ENCODE data around the gene ERC2.
A peak's percentile ranks its signal among the peaks of the same experiment; 100 is the strongest.
"Not testable (repeated sequence)": the region's sequence is repeated elsewhere in the genome, so short reads cannot be mapped to it uniquely, and the experiment has no call there.

Gene ERC2

GRCh38 chr3:56468184-56469106 lies at the start of gene ERC2:
Gene ERC2, minus strand, starts transcription at chr3:56468467.
- DNase-seq, result peak; percentile 60

DNA sequence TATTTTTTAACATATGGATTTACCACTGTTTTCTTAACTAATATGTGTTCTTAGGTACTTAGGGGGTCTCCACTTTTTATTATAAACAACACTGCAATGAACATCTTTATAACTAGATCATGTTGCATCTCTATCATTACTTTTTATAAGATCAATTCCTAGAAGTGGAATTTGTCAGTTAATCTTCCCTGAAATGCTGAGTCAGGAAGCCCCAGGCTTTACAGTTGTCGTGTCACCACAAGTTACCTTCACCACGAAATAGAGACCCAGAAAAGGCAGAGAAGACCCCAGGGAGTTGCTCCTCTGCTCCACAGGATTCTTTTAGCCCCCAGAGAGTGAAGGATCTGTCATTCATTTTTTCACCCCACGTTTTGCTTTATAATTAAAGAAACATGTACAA lies 34.5 kb upstream of the ERC2 start:
- no peak for DNase-seq

DNA sequence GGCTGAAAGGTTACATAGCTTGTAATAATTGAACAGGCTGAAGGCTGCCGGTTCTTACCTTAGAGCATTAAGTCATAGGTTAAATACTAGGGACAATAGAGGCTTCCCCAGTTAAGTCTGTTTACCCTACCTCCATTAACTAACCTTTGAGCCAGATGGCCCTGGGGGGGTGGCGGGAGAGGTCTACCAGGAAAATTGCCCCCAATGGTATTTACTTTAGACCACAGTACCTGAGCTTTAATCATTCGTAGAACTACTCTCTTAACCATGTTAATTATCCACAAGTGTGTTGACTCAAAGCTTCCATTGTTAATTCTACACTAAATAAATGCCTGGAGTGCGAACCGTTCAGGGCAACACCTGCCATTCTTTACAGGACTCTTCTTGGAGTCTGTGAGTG lies 28.1 kb upstream of the ERC2 start:
- DNase-seq, result not testable (repeated sequence)

GRCh38 chr3:56494679-56495322 lies 26.5 kb upstream of the ERC2 start:
- peak; percentile 64 for DNase-seq

DNA sequence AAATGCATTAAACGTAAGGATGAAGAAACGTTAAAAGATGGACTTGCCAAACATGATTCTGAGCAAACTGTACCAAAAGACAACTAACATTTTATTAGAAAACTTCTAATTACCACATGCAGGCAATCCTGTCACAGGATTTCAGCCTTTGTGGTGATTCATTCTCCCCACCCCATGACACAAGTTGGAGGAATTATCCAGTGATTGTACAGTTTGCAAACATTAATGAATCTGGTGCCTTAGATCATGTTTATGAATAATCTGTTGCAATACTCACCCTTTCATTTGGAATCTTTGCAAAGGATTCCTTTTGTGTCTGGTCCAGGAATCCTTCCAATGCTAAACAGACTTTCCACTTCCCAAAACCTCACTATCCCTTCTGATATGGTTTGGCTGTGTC lies 23.3 kb upstream of the ERC2 start:
- no peak for DNase-seq

- DNase-seq, result no peak
These were observed 20.7 kb upstream of the ERC2 start for GRCh38 chr3:56488812-56489600.

DNA sequence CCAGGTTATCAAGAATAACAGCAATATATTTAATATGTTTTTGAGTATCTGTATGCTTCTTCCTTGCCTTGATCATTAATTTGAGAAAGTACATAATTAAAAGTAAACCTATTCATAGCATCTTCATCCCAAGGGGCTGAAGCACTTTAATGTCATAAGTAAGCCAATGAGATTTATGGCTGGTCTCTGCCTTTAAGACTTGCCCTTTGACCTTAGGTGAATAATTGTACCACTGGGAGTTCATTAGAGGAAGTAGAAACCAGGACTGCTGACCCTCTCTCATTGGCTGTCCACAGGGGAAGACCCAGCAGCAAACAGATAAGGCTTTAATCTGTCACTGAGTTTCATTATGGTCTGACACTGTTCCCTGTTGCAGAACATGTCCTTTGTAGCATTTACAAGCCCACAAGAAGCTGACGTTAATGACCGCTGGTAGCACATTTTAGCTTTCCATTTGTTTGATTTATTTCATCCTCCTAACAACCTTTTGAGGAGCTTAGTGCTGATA lies 16.3 kb upstream of the ERC2 start:
- no peak for DNase-seq

GRCh38 chr3:56484122-56484521 lies 15.9 kb upstream of the ERC2 start:
- DNase-seq, result no peak

DNA sequence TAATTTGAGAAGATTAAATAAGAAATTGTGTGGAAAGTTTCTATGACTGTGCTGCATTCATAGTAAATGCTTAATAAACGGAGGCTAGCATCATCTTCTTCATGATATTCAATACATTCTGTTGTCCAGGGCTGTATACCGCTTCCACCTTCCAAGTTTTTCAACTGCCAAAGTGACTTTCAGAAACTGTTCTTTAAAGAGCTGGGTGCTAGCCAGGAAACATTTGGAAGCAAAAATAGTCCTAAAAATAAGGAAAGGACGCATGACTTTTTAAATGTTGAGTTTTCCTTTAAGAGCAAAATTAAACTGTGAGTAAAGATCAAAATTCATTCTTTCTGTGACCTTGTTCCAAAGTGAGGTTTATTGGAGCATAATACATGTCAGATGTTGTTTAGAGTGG lies 9.4 kb upstream of the ERC2 start:
- DNase-seq, result no peak

DNA sequence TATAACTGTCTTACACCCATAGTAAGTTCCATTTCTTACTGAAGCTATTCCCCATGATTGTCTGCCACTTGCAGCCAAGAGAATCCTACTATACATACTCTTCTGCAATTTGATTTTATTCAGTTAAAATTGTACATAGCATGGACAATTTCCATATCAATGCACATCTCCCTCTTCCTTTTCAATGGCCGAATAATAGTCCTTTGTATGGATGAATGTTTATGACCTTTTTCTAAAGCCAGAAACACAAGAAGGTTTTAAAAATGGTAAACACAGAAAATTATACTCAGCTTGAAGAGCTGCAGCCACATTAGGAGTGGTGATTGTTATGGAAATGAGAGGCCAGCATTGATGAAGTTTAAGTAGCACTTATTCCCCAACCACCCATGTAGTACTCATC lies 8.5 kb upstream of the ERC2 start:
- DNase-seq, result no peak

DNA sequence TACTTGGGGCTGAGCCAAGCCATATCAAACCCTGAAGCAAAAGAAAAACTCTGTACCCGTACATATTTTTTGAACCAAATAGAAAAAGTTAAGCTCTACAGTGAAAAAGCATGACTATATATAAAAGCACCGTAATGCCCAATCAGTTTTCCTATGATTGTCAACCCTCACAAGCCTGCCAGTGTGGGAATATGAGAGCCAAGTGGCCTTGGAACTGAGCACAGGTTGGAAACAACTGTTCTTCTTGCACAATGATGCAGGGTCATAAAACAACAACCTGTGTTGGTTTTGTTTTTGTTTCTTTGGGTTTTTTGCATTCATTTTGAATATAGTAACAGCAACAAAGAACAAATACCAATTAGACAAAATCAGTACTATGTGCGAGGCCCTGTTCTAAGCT lies 3.5 kb upstream of the ERC2 start:
- DNase-seq, result no peak

GRCh38 chr3:56469141-56469540 lies 874 bp upstream of the ERC2 start:
- no peak for DNase-seq

DNA sequence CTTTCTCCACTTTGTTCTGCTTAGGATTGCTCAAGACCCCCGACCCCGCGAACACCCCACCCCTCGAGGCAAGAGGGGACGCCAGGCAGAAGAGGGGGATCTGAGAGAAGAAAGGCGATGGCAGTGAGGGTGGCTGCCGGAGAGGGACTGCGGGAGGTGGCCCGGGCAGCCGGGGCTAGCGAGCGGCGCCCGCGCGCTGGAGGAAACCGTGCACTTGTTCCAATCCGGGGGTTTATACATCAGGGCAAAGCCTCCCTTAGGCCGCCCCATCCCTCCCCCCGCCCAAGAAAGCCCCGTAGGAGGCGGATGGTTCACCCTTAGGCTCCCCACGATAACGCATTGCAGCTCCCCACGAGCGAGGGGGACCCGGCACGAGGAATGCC lies 475 bp downstream of the ERC2 start:
- DNase-seq, result no peak

GRCh38 chr3:56467108-56467507 lies 1.2 kb downstream of the ERC2 start:
- peak; percentile 89 for DNase-seq

- no peak for DNase-seq
These were observed 8.5 kb downstream of the ERC2 start for GRCh38 chr3:56459719-56460118.

DNA sequence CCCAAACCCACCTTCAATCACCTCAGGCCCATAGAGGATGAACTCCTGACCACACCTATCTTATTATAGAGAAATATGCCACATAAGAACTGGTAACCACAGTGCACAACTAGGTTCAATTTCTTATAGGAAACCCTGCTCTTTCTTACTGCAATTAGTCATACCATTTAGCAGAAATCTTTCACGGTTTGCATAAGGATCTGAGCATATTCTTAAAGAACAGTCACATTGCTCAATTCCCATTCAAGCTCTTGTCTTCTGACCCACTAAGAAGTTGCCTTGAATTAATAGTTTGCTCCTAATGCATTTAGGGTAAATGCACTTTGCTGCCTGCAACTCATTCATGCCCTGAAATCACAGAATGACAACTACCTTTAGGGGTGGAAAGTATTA lies 9.2 kb downstream of the ERC2 start:
- DNase-seq, result no peak

- DNase-seq, result no peak
These were observed 9.7 kb downstream of the ERC2 start for GRCh38 chr3:56458496-56459103.

DNA sequence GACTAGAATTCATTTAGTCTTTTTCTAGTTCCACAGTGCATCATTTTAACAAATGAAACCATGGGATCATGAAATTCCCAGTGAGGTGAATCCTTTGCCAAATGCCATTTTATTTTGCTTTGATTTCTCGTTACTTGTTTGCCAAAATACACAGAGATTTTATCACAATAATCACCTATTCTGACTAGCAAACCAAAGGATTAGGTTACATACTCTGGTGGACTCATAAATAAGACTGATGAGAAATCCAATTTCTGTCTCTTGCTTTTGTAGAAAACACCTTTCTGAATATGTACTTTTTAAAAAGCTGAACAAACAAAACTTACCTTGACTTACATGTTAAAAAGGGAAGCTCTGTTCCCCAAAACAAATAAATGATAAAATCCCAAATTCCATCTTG lies 12.2 kb downstream of the ERC2 start:
- DNase-seq, result no peak

DNA sequence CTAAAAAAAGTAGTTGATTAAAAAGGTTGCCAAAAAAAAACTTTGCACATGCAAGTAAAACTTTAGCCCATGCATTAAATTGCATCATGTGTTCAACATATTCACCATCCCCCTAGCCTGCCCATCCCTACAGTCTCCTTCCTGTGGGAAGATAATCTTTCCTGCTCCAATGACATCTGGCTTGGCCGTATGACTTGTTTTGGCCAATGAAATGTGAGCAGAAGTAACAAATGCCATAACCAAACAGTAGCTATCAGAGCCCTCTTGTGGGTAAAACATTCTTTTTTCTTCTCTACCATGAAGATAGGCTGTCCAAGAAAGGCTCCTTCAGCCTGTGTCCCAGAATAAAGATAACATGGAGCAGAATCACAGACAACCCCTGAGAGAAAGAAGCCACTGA lies 15.3 kb downstream of the ERC2 start:
- no peak for DNase-seq

- no peak for DNase-seq
These were observed 16.2 kb downstream of the ERC2 start for GRCh38 chr3:56452085-56452484.

DNA sequence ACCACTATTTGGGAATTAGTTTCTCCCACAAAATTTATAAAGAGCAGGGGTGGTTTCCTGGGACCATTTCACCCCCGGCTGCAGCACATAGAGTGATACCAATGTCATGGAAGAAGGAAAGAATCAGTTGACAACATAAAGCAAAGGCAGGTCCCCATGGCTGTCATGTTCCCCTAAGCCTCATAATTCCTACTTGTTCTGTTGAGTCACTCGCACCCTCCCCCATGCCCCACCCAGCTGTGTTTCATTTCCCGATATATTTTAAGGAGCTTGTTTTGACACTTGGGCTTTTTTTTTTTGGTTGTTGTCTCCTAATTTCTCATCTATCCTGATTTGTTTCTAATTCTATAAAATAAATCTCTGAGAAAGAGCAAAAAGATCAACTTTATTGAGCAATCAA lies 24.9 kb downstream of the ERC2 start:
- no peak for DNase-seq

DNA sequence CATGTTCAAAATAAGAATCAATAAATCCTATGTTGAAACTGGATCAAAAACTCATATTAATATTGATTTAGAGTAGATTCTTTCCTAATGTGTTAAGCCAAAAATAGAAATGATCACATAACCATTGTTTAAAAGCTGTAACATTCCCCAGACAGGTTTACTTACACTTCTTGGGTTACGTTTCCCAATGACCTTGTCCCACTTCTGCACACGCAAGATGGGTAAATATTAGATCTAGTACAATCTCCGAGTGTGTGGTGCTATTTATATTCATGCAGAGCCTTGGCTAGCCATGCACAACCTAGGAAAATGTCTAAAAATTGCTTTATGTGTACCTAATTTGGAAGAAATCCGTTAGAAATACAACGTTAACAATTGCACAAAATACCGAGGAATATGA lies 39.6 kb downstream of the ERC2 start:
- no peak for DNase-seq

- DNase-seq, result no peak
These were observed 43.4 kb downstream of the ERC2 start for GRCh38 chr3:56424885-56425284.

Measured in NCI-H226 (cell line).